HCT116 (cell line): ENCODE results near the gene MRPS35. TPM values are rescaled to one million over a fixed set of nuclear protein-coding genes. Genes with fewer than 3 reads are reported as not detected.

Source experiments
- ATAC-seq: fragments of 200-7000 bp; cut with Tn5 transposase; 2 replicates; pipeline ENCODE4 v1.9.1; 2020; ENCODE audit warnings: mild to moderate bottlenecking, moderate library complexity
- BruUV-seq: library from RNA; stranded (reverse); fragments of 400-500 nt; replicated peaks from 2 replicates; lab custom pipeline; 2021; lab: Mats Ljungman, UMichigan
- CTCF ChIA-PET: fragments of 300-600 bp; sonication (Branson Sonifier 250); formaldehyde crosslinking; loops from one replicate; lab custom pipeline; 2021; ENCODE audit warnings: antibody characterized with exemption; lab: Charles Lee
- POLR2A ChIA-PET: fragments of 300-600, 350-600 bp; sonication (Branson Sonifier 250); formaldehyde crosslinking; loops from one replicate; lab custom pipeline; 2021; ENCODE audit warnings: antibody characterized with exemption; lab: Charles Lee
- RAD21 ChIA-PET, 2 experiments: fragments of 300-600 bp; sonication (Branson Sonifier 250); formaldehyde crosslinking; loops; one replicate each; lab custom pipeline; 2023; ENCODE audit warnings: low total read pairs in 2 of 2; ENCODE audit not compliant: uncharacterized antibody in 2 of 2, unreplicated experiment in 2 of 2, low non-redundant PET in 1 of 2; lab: Charles Lee
- DNase-seq: peaks from one replicate; pipeline ENCODE4 v3.0.0-alpha.2; 2010; ENCODE audit warnings: low read depth, low spot score
- H2AFZ ChIP-seq: fragments of 200-600 bp; shearing (Covaris generic), sonication (generic); 2 replicates; pipeline ENCODE4 v1.6.1; 2017; ENCODE audit warnings: low read depth, mixed run types, mixed read lengths, antibody characterized with exemption, low read length; ENCODE audit not compliant: poor library complexity, severe bottlenecking
- H3K27ac ChIP-seq: 2 replicates; pipeline ENCODE4 v1.5.1; 2012; ENCODE audit warnings: low read depth, low read length
- H3K27me3 ChIP-seq: fragments of 200-600 bp; sonication (generic); 2 replicates; pipeline ENCODE4 v1.6.1; 2016; ENCODE audit warnings: mixed run types, low read length, mixed read lengths; ENCODE audit not compliant: insufficient read depth
- H3K36me3 ChIP-seq, 2 experiments: fragments of 200-500 bp in 1 of 2; fragments of 200-600 bp in 1 of 2; sonication (Bioruptor generic) in 1 of 2; sonication (generic) in 1 of 2; 2 replicates each; pipeline versions ENCODE4 v1.5.1 to v1.6.1; 2014 to 2016; ENCODE audit warnings: low read length in 2 of 2, inconsistent platforms in 1 of 2, mixed read lengths in 1 of 2, mixed run types in 1 of 2; ENCODE audit not compliant: insufficient read depth in 2 of 2, control insufficient read depth in 1 of 2
- H3K4me1 ChIP-seq, 2 experiments: fragments of 200-600 bp in 1 of 2; sonication (generic) in 1 of 2; 2 replicates each; pipeline versions ENCODE4 v1.5.1 to v1.6.1; 2012 to 2017; ENCODE audit warnings: low read length in 2 of 2, inconsistent platforms in 1 of 2, mild to moderate bottlenecking in 1 of 2, mixed read lengths in 1 of 2, mixed run types in 1 of 2, moderate library complexity in 1 of 2; ENCODE audit not compliant: insufficient read depth in 2 of 2, control insufficient read depth in 1 of 2
- H3K4me2 ChIP-seq: fragments of 200-600 bp; sonication (generic); 2 replicates; pipeline ENCODE4 v1.6.1; 2017; ENCODE audit warnings: mixed run types, low read length, mixed read lengths
- H3K4me3 ChIP-seq, 2 experiments: fragments of 200-600 bp in 1 of 2; sonication (generic) in 1 of 2; replicated peaks in 1 of 2; 2 replicates each; pipeline ENCODE4 v1.5.1; 2011 to 2016; ENCODE audit warnings: low read length in 2 of 2, control low read depth in 1 of 2, low read depth in 1 of 2, mild to moderate bottlenecking in 1 of 2, mixed read lengths in 1 of 2, mixed run types in 1 of 2
- H3K79me2 ChIP-seq: fragments of 200-600 bp; sonication (generic); 2 replicates; pipeline ENCODE4 v1.6.1; 2017; ENCODE audit warnings: mild to moderate bottlenecking, mixed run types, low read length, moderate library complexity, mixed read lengths; ENCODE audit not compliant: insufficient read depth
- H3K9ac ChIP-seq: fragments of 200-600 bp; sonication (generic); 2 replicates; pipeline ENCODE4 v1.6.1; 2016; ENCODE audit warnings: low read length, mixed read lengths
- H3K9me2 ChIP-seq: fragments of 200-600 bp; sonication (generic), shearing (Covaris generic); 2 replicates; pipeline ENCODE4 v1.6.1; 2017; ENCODE audit warnings: mixed run types, mild to moderate bottlenecking, moderate library complexity; ENCODE audit not compliant: insufficient read depth
- H3K9me3 ChIP-seq, 2 experiments: fragments of 200-500 bp in 1 of 2; fragments of 200-600 bp in 1 of 2; sonication (Bioruptor generic) in 1 of 2; sonication (generic) in 1 of 2; 2 replicates each; pipeline ENCODE4 v1.6.1; 2014 to 2017; ENCODE audit warnings: low read length in 2 of 2, mixed read lengths in 2 of 2, inconsistent platforms in 1 of 2, low read depth in 1 of 2, mild to moderate bottlenecking in 1 of 2, mixed run types in 1 of 2, moderate library complexity in 1 of 2; ENCODE audit not compliant: control insufficient read depth in 1 of 2, insufficient read depth in 1 of 2
- H4K20me1 ChIP-seq: fragments of 200-600 bp; sonication (generic), shearing (Covaris generic); 2 replicates; pipeline ENCODE4 v1.6.1; 2017; ENCODE audit warnings: mixed run types, mild to moderate bottlenecking, moderate library complexity; ENCODE audit not compliant: insufficient read depth
- ATF3 ChIP-seq: IDR thresholded peaks from 2 replicates; pipeline ENCODE4 v1.6.1; 2012
- CBX3 ChIP-seq: IDR thresholded peaks from 2 replicates; pipeline ENCODE4 v1.6.1; 2012; ENCODE audit warnings: low read depth
- CEBPB ChIP-seq: IDR thresholded peaks from 2 replicates; pipeline ENCODE4 v1.6.1; 2012; ENCODE audit warnings: low read depth
- EGR1 ChIP-seq: IDR thresholded peaks from 2 replicates; pipeline ENCODE4 v1.6.1; 2012; ENCODE audit warnings: low read depth
- EZH2 ChIP-seq: fragments of 200-600 bp; sonication (generic); IDR thresholded peaks from 2 replicates; pipeline ENCODE4 v1.6.1; 2017; ENCODE audit warnings: antibody characterized with exemption, mixed run types
- EZH2phosphoT487 ChIP-seq: fragments of 200-600 bp; IDR thresholded peaks from 2 replicates; pipeline ENCODE4 v1.6.1; 2018; ENCODE audit warnings: antibody characterized with exemption, borderline replicate concordance
- FOSL1 ChIP-seq: IDR thresholded peaks from 2 replicates; pipeline ENCODE4 v1.6.1; 2012; ENCODE audit warnings: low read depth
- JUND ChIP-seq: IDR thresholded peaks from 2 replicates; pipeline ENCODE4 v1.6.1; 2012
- MAX ChIP-seq: IDR thresholded peaks from 2 replicates; pipeline ENCODE4 v1.6.1; 2012
- POLR2A ChIP-seq: IDR thresholded peaks from 2 replicates; pipeline ENCODE4 v1.7.0; 2011; ENCODE audit warnings: borderline replicate concordance; ENCODE audit not compliant: insufficient read depth, insufficient read length; ENCODE audit errors: extremely low read depth
- RAD21 ChIP-seq: IDR thresholded peaks from 2 replicates; pipeline ENCODE4 v1.6.1; 2012; ENCODE audit warnings: low read depth, mild to moderate bottlenecking
- REST ChIP-seq: IDR thresholded peaks from 2 replicates; pipeline ENCODE4 v1.6.1; 2012; ENCODE audit warnings: low read depth
- SIN3A ChIP-seq: IDR thresholded peaks from 2 replicates; pipeline ENCODE4 v1.6.1; 2012; ENCODE audit warnings: low read depth
- SP1 ChIP-seq: IDR thresholded peaks from 2 replicates; pipeline ENCODE4 v1.6.1; 2012; ENCODE audit warnings: low read depth
- ZBTB33 ChIP-seq: IDR thresholded peaks from 2 replicates; pipeline ENCODE4 v1.6.1; 2011; ENCODE audit warnings: mild to moderate bottlenecking, low read length, moderate library complexity; ENCODE audit not compliant: insufficient replicate concordance; ENCODE audit errors: extremely low read depth
- intact Hi-C: fragments of 100-400 bp; cut with micrococcal nuclease; formaldehyde crosslinking; loops from 2 replicates; pipeline ENCODE4 v1.10.0; 2022
- total RNA-seq: library from RNA; stranded (reverse); gene quantifications from one replicate; pipeline ENCODE4 v1.2.1, GENCODE V29; 2021; ENCODE audit not compliant: unreplicated experiment

Gene MRPS35
- total RNA-seq, 1 experiment from 2014 or later = 55.4 TPM

GRCh38 chr12:27685274-27685673, 25.4 kb upstream of the MRPS35 start:
- H3K27me3 ChIP-seq = no peaks in the 10 kb centered on the region
- H3K9me3 ChIP-seq = no peaks in the 10 kb centered on the region
- H3K9me2 ChIP-seq = no peaks in the 10 kb centered on the region
- H4K20me1 ChIP-seq = no peaks in the 10 kb centered on the region
- no peak overlapping the region for H3K4me3 ChIP-seq
- no TSS peak for BruUV-seq
- no peak for TF ChIP-seq CEBPB
- TF ChIP-seq MAX = no peak
- no peak for TF ChIP-seq SP1
- TF ChIP-seq SIN3A = no peak
- no peak for TF ChIP-seq EZH2
- no peak for TF ChIP-seq ZBTB33
- no peak for TF ChIP-seq EZH2phosphoT487
- no peak for TF ChIP-seq REST
- no peak for TF ChIP-seq FOSL1
- no peak for TF ChIP-seq POLR2A
- TF ChIP-seq EGR1 = no peak
- TF ChIP-seq CBX3 = no peak
- TF ChIP-seq ATF3 = no peak
- TF ChIP-seq JUND = no peak
- no peak for TF ChIP-seq RAD21
- no peak overlapping the region for H3K4me2 ChIP-seq
- no peaks in the 10 kb centered on the region for H3K4me1 ChIP-seq
- ChIA-PET POLR2A (no interaction called here), CTCF (no interaction called here), RAD21 (no interaction called here)
- intact Hi-C loops = no loop called here
- H2AFZ ChIP-seq = no peak overlapping the region
- peaks cover 20 to 24% of the 10 kb centered on the region in 2 experiments; a peak in 3 of 4 replicates for H3K36me3 ChIP-seq
- ATAC-seq (no peak), DNase-seq (no peak)
- no peak overlapping the region for H3K27ac ChIP-seq
- H3K9ac ChIP-seq = no peak overlapping the region
- H3K79me2 ChIP-seq = no peaks in the 10 kb centered on the region
